ENCODE results near the gene AMMECR1. TPM values are rescaled to one million over a fixed set of nuclear protein-coding genes. Genes with fewer than 3 reads are reported as not detected.

AMMECR1 gene
- total RNA-seq, 4 donors from 2014 or later, result 1.7 to 2.5 (median 1.9) TPM

DNA sequence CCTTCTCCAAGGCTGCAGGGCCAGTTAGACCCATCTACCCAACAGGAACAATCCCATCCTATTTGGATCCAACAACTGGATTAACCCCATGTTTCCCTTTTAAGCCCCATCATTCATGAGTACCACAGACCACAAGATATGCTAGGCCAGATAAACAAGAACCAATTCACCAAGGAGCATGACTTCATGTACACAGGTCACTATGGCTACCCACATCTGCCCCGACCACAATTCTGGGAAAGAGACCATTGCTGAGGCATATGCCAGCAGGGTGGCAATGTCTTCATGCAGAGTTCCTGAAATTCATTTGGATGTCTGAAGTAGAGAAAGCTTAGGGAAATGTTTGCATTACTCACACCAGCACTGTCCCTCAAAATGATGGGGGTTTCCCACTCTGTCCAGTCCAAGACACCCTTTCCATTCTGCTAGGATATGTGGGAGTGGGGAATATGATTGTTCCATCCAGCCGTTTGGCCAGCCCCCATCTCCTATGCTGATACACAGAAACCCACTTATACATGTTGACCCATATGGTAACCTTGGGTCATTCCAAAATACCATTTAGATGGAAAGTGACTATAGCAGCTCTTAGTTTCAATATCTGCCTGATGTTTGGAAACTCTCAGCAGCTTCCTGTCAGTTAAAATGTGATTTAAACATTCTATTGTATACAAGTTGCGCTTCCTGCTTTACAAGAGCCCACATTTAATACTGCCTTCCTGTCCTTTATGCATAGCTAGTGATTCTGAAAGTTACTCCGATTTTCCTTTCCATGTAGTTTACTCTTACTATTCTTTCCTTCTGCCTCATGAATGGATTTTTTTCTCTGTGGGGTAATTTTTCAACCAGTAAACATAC, 129.0 kb downstream of the AMMECR1 start:
- no peaks in the 10 kb centered on the region for H3K4me1 ChIP-seq
- 60% methylated on average over 4 of the region's 4 CpGs for WGBS
- H3K27me3 ChIP-seq, result no peaks in the 10 kb centered on the region
- DNase-seq (ENCODE audit: extremely low spot score), result no peak
- H3K4me3 ChIP-seq, result no peak overlapping the region
- no peaks in the 10 kb centered on the region for H3K9me3 ChIP-seq
- intact Hi-C loops (cut with DNase I), result no loop called here
- no peaks in the 10 kb centered on the region for H3K36me3 ChIP-seq
- no peak overlapping the region for H3K27ac ChIP-seq (replicated peaks in 1 of 4)
- TF ChIP-seq, protein P1, sequence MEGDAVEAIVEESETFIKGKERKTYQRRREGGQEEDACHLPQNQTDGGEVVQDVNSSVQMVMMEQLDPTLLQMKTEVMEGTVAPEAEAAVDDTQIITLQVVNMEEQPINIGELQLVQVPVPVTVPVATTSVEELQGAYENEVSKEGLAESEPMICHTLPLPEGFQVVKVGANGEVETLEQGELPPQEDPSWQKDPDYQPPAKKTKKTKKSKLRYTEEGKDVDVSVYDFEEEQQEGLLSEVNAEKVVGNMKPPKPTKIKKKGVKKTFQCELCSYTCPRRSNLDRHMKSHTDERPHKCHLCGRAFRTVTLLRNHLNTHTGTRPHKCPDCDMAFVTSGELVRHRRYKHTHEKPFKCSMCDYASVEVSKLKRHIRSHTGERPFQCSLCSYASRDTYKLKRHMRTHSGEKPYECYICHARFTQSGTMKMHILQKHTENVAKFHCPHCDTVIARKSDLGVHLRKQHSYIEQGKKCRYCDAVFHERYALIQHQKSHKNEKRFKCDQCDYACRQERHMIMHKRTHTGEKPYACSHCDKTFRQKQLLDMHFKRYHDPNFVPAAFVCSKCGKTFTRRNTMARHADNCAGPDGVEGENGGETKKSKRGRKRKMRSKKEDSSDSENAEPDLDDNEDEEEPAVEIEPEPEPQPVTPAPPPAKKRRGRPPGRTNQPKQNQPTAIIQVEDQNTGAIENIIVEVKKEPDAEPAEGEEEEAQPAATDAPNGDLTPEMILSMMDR (IDR thresholded peaks at IDR 0.05), result no peak
- no peak for TF ChIP-seq EP300 (IDR thresholded peaks at IDR 0.05)
- TF ChIP-seq POLR2AphosphoS5 (IDR thresholded peaks at IDR 0.05), result no peak
- no peak for TF ChIP-seq POLR2A (IDR thresholded peaks at IDR 0.05; ENCODE audit: low read depth)

DNA sequence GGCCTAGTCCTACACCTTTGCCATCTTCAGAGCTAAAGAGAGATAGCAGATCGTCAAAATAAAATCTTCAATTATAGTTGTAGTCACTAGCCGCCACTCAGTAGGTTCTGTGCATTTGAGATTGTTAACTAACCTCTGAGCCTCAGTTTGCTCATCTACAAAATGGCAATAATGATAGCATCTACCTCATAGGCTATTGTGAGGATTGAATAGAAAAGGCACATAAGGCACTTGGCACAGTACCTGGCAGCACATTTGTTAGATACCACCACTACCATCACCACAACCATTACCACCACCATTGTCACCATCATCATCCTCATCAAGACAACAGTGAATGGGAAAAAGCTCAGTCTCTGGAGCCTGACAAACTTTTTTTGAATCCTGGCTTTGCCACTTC, 134.6 kb downstream of the AMMECR1 start:
- intact Hi-C loops (cut with DNase I), result no loop called here
- Histone ChIP-seq H3K27ac (replicated peaks in 1 of 4) (no peak overlapping the region), H3K36me3 (no peaks in the 10 kb centered on the region), H3K4me3 (no peak overlapping the region), H3K4me1 (peaks cover 5 to 15% (median 9%) of the 10 kb centered on the region in 4 donors), H3K9me3 (no peaks in the 10 kb centered on the region), H3K27me3 (no peaks in the 10 kb centered on the region)
- 91% methylated on average over 2 of the region's 2 CpGs for WGBS
- TF ChIP-seq POLR2A (IDR thresholded peaks at IDR 0.05; ENCODE audit: low read depth) (no peak), EP300 (IDR thresholded peaks at IDR 0.05) (no peak)
- TF ChIP-seq, protein P1 (IDR thresholded peaks at IDR 0.05), result no peak
- DNase-seq (ENCODE audit: extremely low spot score), result no peak

DNA sequence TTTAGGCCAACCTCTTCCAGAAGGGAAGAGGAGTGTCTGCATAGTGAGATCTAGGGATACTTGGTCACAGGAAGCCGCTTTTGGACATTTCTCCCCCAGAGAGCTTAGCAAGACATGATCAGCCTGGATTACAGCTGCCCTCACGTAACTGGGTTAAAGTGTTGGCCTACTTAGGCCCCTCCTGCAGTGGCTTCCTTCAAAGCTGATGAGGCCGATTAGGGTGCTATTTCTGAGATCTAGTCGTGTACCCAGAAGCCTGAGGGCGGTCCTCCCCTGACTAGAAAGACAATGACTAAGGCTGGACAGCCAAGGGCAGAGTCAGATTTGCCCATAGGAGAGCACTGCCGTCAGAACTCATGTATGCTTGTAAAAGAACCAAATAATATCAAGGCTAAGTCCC, 135.0 kb downstream of the AMMECR1 start:
- Histone ChIP-seq H3K27ac (replicated peaks in 1 of 4) (no peak overlapping the region), H3K4me1 (peaks cover 5 to 15% (median 9%) of the 10 kb centered on the region in 4 donors), H3K4me3 (no peak overlapping the region), H3K36me3 (no peaks in the 10 kb centered on the region), H3K9me3 (no peaks in the 10 kb centered on the region), H3K27me3 (no peaks in the 10 kb centered on the region)
- TF ChIP-seq POLR2AphosphoS5 (IDR thresholded peaks at IDR 0.05) (no peak), EP300 (IDR thresholded peaks at IDR 0.05) (no peak), POLR2A (IDR thresholded peaks at IDR 0.05; ENCODE audit: low read depth) (no peak)
- TF ChIP-seq, protein P1 (IDR thresholded peaks at IDR 0.05), result no peak
- WGBS, result 70% methylated on average over 3 of the region's 6 CpGs
- DNase-seq (ENCODE audit: extremely low spot score), result no peak
- intact Hi-C loops (cut with DNase I), result no loop called here

DNA sequence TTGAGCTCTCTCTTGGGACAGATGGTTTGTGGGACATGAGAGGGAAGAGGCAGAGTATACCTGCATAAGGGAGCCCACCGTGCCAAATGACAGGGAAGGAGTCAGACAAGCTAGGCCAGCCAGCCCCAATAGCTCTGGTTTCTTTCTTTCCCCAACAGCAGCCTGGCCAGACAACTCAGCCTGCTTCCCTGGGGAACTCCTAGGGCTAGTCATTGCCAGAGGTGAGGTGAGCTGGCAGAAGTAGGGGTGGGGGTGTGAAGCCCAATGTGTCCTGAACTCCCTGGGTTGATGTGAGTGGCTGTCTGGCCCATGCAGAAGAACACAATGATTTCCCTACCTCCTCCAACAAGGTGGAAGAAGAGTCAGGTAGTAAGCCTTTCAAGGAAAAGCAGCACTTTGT, 135.5 kb downstream of the AMMECR1 start:
- Histone ChIP-seq H3K4me3 (no peak overlapping the region), H3K27ac (replicated peaks in 1 of 4) (no peak overlapping the region), H3K27me3 (no peaks in the 10 kb centered on the region), H3K36me3 (no peaks in the 10 kb centered on the region), H3K4me1 (peaks cover 5 to 15% (median 9%) of the 10 kb centered on the region in 4 donors), H3K9me3 (no peaks in the 10 kb centered on the region)
- no peak for DNase-seq (ENCODE audit: extremely low spot score)
- 100% methylated on average over 1 of the region's 1 CpG for WGBS
- intact Hi-C loops (cut with DNase I), result no loop called here
- no peak for TF ChIP-seq EP300 (IDR thresholded peaks at IDR 0.05)
- TF ChIP-seq POLR2A (IDR thresholded peaks at IDR 0.05; ENCODE audit: low read depth), result no peak
- no peak for TF ChIP-seq POLR2AphosphoS5 (IDR thresholded peaks at IDR 0.05)
- TF ChIP-seq, protein P1 (IDR thresholded peaks at IDR 0.05), result no peak
